ENCODE data around the gene C11orf24. TPM values are rescaled to one million over a fixed set of nuclear protein-coding genes. Genes with fewer than 3 reads are reported as not detected.

The C11orf24 gene
- total RNA-seq, 1 experiment from 2014 or later: 37.8 TPM

DNA sequence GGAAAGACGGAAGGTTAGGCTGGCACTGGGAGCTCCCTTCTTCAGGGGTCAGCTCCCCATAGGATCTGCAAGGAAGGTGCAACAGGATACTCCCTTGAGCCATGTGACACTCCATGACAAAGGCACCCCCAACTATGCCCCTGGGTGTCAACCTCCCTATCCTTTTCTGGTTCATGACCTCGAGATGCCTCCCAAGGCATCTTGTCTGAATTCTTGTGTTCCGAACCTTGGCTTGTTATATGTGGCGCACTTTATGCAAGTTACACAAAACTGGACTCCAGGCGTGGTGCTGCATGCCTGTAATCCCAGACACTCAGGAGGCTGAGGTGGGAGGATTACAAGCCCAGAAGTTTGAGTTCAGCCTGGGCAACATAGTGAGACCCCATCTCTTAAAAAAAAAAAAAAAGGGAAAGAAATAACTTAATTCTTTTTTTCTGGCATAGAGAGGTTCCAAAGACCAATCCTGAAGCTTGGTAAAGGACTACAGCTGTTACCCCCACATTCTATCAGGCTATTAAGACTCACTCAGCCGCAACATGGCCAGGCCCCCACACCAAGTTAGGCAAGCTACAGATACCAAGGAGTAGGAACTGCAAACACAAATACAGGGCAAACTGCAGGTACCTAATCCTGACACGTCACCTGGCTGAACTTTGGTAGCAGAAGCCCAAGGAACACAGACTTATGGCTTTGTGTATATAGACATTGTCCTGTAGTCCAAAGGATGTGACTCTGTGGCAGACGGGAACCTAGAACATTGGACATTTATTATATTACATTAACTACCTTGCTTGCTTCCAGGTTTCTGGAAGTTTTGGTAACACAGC is 1.4 kb downstream of the C11orf24 start:
- H3K4me3 ChIP-seq (replicated peaks in 1 of 2; ENCODE audit: low read depth in 1 of 2, low read length in 2 of 2): peak overlapping the region; percentile 97 to 98
- ChIA-PET RAD21 (ENCODE audit: low non-redundant PET in 1 of 2, low total read pairs in 2 of 2, uncharacterized antibody in 2 of 2, unreplicated experiment in 2 of 2) (interaction anchor here in 1 of 2 experiments (0.6 kb wide), 1 partner anchor 47 kb away, joined by 3 read pairs; no protein-coding TSS in a partner anchor), CTCF (interaction anchor here (2.6 to 5.7 kb wide), 2 partner anchors 12 to 27 kb away, joined by 10 to 30 read pairs; no protein-coding TSS in a partner anchor), POLR2A (interaction anchor here (0.9 kb wide), 1 partner anchor 27 kb away, joined by 3 read pairs; no protein-coding TSS in a partner anchor)
- ATAC-seq (no peak), DNase-seq (ENCODE audit: low read depth, low spot score) (no peak)
- H2AFZ ChIP-seq (ENCODE audit: low read depth, low read length, poor library complexity, severe bottlenecking): no peak overlapping the region
- H3K79me2 ChIP-seq (ENCODE audit: insufficient read depth, low read length): peaks cover 52% of the 10 kb centered on the region
- no peaks in the 10 kb centered on the region for H3K9me2 ChIP-seq (ENCODE audit: insufficient read depth)
- no TSS peak for BruUV-seq (replicated peaks)
- TF ChIP-seq POLR2AphosphoS5 (IDR thresholded peaks at IDR 0.05; ENCODE audit: low read depth, low read length): no peak
- TF ChIP-seq TCF7L2 (IDR thresholded peaks at IDR 0.05; ENCODE audit: borderline replicate concordance, extremely low read depth, insufficient read depth, insufficient read length): no peak
- no peak for TF ChIP-seq YY1 (IDR thresholded peaks at IDR 0.05; ENCODE audit: extremely low read depth, insufficient replicate concordance, low read depth, low read length)
- TF ChIP-seq, protein P1, sequence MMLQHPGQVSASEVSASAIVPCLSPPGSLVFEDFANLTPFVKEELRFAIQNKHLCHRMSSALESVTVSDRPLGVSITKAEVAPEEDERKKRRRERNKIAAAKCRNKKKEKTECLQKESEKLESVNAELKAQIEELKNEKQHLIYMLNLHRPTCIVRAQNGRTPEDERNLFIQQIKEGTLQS (IDR thresholded peaks at IDR 0.05): no peak
- TF ChIP-seq POLR2A (IDR thresholded peaks at IDR 0.05; ENCODE audit: borderline replicate concordance, extremely low read depth, insufficient read depth, insufficient read length): no peak
- no peak for TF ChIP-seq RAD21 (IDR thresholded peaks at IDR 0.05; ENCODE audit: low read depth)
- TF ChIP-seq MAX (IDR thresholded peaks at IDR 0.05): no peak
- TF ChIP-seq, protein P2, sequence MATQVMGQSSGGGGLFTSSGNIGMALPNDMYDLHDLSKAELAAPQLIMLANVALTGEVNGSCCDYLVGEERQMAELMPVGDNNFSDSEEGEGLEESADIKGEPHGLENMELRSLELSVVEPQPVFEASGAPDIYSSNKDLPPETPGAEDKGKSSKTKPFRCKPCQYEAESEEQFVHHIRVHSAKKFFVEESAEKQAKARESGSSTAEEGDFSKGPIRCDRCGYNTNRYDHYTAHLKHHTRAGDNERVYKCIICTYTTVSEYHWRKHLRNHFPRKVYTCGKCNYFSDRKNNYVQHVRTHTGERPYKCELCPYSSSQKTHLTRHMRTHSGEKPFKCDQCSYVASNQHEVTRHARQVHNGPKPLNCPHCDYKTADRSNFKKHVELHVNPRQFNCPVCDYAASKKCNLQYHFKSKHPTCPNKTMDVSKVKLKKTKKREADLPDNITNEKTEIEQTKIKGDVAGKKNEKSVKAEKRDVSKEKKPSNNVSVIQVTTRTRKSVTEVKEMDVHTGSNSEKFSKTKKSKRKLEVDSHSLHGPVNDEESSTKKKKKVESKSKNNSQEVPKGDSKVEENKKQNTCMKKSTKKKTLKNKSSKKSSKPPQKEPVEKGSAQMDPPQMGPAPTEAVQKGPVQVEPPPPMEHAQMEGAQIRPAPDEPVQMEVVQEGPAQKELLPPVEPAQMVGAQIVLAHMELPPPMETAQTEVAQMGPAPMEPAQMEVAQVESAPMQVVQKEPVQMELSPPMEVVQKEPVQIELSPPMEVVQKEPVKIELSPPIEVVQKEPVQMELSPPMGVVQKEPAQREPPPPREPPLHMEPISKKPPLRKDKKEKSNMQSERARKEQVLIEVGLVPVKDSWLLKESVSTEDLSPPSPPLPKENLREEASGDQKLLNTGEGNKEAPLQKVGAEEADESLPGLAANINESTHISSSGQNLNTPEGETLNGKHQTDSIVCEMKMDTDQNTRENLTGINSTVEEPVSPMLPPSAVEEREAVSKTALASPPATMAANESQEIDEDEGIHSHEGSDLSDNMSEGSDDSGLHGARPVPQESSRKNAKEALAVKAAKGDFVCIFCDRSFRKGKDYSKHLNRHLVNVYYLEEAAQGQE (IDR thresholded peaks at IDR 0.05; ENCODE audit: low read depth): no peak
- TF ChIP-seq EZH2phosphoT487 (IDR thresholded peaks at IDR 0.05; ENCODE audit: borderline replicate concordance): no peak
- no peak for TF ChIP-seq ELF1 (IDR thresholded peaks at IDR 0.05; ENCODE audit: borderline replicate concordance, low read depth)
- no peak for TF ChIP-seq CEBPB (IDR thresholded peaks at IDR 0.05; ENCODE audit: low read depth)
- no peak for TF ChIP-seq SP1 (IDR thresholded peaks at IDR 0.05; ENCODE audit: low read depth)
- TF ChIP-seq FOSL1 (IDR thresholded peaks at IDR 0.05; ENCODE audit: low read depth): no peak
- TF ChIP-seq SIN3A (IDR thresholded peaks at IDR 0.05; ENCODE audit: low read depth): no peak
- H3K4me2 ChIP-seq (ENCODE audit: low read length): peak overlapping the region; percentile 90
- H3K27ac ChIP-seq (ENCODE audit: low read depth, low read length): peak overlapping the region; percentile 90; the same call in 1 of the 2 replicates
- H3K36me3 ChIP-seq (ENCODE audit: control insufficient read depth in 1 of 2, insufficient read depth in 2 of 2, low read length in 2 of 2): peaks cover 16 to 26% of the 10 kb centered on the region in 2 experiments
- H4K20me1 ChIP-seq (ENCODE audit: insufficient read depth): no peaks in the 10 kb centered on the region
- intact Hi-C loops (cut with micrococcal nuclease): no loop called here
- no peaks in the 10 kb centered on the region for H3K9me3 ChIP-seq (ENCODE audit: control insufficient read depth in 1 of 2, insufficient read depth in 1 of 2, low read depth in 1 of 2, low read length in 2 of 2)
- peak overlapping the region; percentile 98 for H3K9ac ChIP-seq (ENCODE audit: low read length)
- peaks cover 18 to 44% of the 10 kb centered on the region in 2 experiments for H3K4me1 ChIP-seq (ENCODE audit: control insufficient read depth in 1 of 2, insufficient read depth in 2 of 2, low read length in 2 of 2)
- H3K27me3 ChIP-seq (ENCODE audit: insufficient read depth, low read length): no peaks in the 10 kb centered on the region
